Measurements from ENCODE around the gene TAMALIN. TPM values are rescaled to one million over a fixed set of nuclear protein-coding genes. Genes with fewer than 3 reads are reported as not detected.

Gene TAMALIN
- total and polyA plus RNA-seq, 2 donors from 2014 or later = 22.3 to 52.3 TPM

DNA sequence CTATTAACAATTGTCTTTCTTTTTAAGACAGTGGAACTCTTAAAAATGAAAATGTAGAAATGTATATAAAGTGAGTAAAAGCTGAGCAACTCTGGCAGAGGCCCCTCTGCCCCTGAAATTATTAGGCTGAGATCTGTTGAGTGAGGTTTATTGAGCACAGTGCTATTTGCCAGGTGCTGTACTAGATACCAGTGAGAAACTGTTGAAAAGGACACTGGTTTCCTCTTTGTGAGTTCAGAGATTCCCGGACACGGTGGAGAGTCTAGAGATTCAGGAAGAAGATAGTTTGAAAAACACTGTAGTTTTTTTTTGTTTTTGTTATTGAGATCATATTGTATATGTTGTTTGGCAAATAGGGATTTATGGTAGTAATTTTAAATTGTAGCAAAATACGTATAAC, 44.0 kb upstream of the TAMALIN start:
- peak; percentile 41 for FAIRE-seq
- no peak overlapping the region for H3K27ac ChIP-seq (ENCODE audit: low read depth in 2 of 2, low read length in 2 of 2)

DNA sequence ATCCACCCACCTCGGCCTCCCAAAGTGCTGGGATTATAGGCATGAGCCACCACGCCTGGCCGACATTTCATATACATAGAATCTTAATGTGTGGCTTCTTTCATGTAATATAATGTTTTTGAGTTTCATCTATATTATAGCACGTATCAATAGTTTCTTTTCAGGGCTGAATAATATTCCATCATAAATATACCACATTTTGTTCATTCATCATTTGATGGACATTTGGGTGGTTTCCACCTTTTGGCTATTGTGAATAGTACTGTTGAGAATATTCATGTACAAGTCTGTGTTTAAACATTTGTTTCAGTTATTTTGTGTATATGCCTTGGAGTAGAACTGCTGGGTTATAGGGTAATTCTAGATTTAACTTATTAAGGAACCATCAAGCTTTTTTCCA, 43.3 kb upstream of the TAMALIN start:
- no peak overlapping the region for H3K4me3 ChIP-seq (ENCODE audit: low read length in 3 of 3)

More for the DNA sequence above, 44.0 kb upstream of the TAMALIN start:
- Histone ChIP-seq H3K27me3 (ENCODE audit: control insufficient read depth, insufficient read depth, low read length) (no peaks in the 10 kb centered on the region), H3K4me1 (ENCODE audit: control insufficient read depth in 2 of 3, insufficient read depth in 2 of 3, low read depth in 1 of 3, low read length in 3 of 3) (peaks cover 0 to 34% (median 30%) of the 10 kb centered on the region in 3 donors), H3K9ac (ENCODE audit: low read length in 3 of 3) (no peak overlapping the region), H3K36me3 (ENCODE audit: control insufficient read depth in 2 of 3, insufficient read depth in 3 of 3, low read length in 3 of 3) (peaks cover 0 to 6% (median 2%) of the 10 kb centered on the region in 3 donors), H3K4me3 (ENCODE audit: low read length in 3 of 3) (no peak overlapping the region), H3K9me3 (ENCODE audit: control insufficient read depth in 2 of 3, insufficient read depth in 1 of 3, low read length in 3 of 3) (no peaks in the 10 kb centered on the region)
- no peak for DNase-seq
- intact Hi-C loops (cut with DNase I) = no loop called here
- TF ChIP-seq, protein P1, sequence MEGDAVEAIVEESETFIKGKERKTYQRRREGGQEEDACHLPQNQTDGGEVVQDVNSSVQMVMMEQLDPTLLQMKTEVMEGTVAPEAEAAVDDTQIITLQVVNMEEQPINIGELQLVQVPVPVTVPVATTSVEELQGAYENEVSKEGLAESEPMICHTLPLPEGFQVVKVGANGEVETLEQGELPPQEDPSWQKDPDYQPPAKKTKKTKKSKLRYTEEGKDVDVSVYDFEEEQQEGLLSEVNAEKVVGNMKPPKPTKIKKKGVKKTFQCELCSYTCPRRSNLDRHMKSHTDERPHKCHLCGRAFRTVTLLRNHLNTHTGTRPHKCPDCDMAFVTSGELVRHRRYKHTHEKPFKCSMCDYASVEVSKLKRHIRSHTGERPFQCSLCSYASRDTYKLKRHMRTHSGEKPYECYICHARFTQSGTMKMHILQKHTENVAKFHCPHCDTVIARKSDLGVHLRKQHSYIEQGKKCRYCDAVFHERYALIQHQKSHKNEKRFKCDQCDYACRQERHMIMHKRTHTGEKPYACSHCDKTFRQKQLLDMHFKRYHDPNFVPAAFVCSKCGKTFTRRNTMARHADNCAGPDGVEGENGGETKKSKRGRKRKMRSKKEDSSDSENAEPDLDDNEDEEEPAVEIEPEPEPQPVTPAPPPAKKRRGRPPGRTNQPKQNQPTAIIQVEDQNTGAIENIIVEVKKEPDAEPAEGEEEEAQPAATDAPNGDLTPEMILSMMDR (IDR thresholded peaks at IDR 0.05; ENCODE audit: borderline replicate concordance, extremely low read depth, insufficient read depth) = no peak

DNA sequence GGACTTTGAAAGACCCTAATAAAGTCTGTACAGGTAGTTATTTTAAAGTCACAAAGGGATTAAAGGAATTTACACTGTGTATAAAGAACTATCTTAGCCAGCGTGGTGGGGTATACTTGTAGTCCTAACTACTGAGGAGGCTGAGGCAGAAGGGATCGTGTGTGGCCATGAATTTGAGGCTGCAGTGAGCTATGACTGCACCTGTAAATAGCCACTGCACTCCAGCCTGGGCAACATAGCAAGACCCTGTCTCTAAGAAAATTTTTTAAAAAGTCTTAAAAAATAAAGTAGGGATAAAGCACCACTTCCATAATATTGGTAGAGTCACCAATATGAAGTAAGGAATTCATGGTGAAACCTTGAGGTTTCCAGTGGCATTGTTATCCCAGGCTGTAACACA, 37.1 kb upstream of the TAMALIN start:
- H3K4me1 ChIP-seq (ENCODE audit: control insufficient read depth in 2 of 3, insufficient read depth in 2 of 3, low read depth in 1 of 3, low read length in 3 of 3) = peaks cover 9 to 48% (median 36%) of the 10 kb centered on the region in 3 donors

More for the DNA sequence above, 43.3 kb upstream of the TAMALIN start:
- Histone ChIP-seq H3K27ac (ENCODE audit: low read depth in 2 of 2, low read length in 2 of 2) (no peak overlapping the region), H3K27me3 (ENCODE audit: control insufficient read depth, insufficient read depth, low read length) (no peaks in the 10 kb centered on the region), H3K9me3 (ENCODE audit: control insufficient read depth in 2 of 3, insufficient read depth in 1 of 3, low read length in 3 of 3) (no peaks in the 10 kb centered on the region), H3K4me1 (ENCODE audit: control insufficient read depth in 2 of 3, insufficient read depth in 2 of 3, low read depth in 1 of 3, low read length in 3 of 3) (peaks cover 0 to 39% (median 26%) of the 10 kb centered on the region in 3 donors), H3K9ac (ENCODE audit: low read length in 3 of 3) (no peak overlapping the region), H3K36me3 (ENCODE audit: control insufficient read depth in 2 of 3, insufficient read depth in 3 of 3, low read length in 3 of 3) (peaks cover 0 to 6% (median 2%) of the 10 kb centered on the region in 3 donors)
- DNase-seq (no peak), FAIRE-seq (no peak)
- intact Hi-C loops (cut with DNase I) = no loop called here
- TF ChIP-seq, protein P1 (IDR thresholded peaks at IDR 0.05; ENCODE audit: borderline replicate concordance, extremely low read depth, insufficient read depth) = no peak

More for the DNA sequence above, 37.1 kb upstream of the TAMALIN start:
- H3K27ac ChIP-seq (ENCODE audit: low read depth in 2 of 2, low read length in 2 of 2) = peak overlapping the region in 1 of 2 donors; percentile 71
- FAIRE-seq (no peak), DNase-seq (no peak)
- no peak overlapping the region for H3K4me3 ChIP-seq (ENCODE audit: low read length in 3 of 3)
- H3K9ac ChIP-seq (ENCODE audit: low read length in 3 of 3) = no peak overlapping the region
- intact Hi-C loops (cut with DNase I) = no loop called here
- H3K36me3 ChIP-seq (ENCODE audit: control insufficient read depth in 2 of 3, insufficient read depth in 3 of 3, low read length in 3 of 3) = no peaks in the 10 kb centered on the region
- H3K9me3 ChIP-seq (ENCODE audit: control insufficient read depth in 2 of 3, insufficient read depth in 1 of 3, low read length in 3 of 3) = no peaks in the 10 kb centered on the region
- TF ChIP-seq, protein P1 (IDR thresholded peaks at IDR 0.05; ENCODE audit: borderline replicate concordance, extremely low read depth, insufficient read depth) = no peak
- H3K27me3 ChIP-seq (ENCODE audit: control insufficient read depth, insufficient read depth, low read length) = no peaks in the 10 kb centered on the region
